OCI-LY7 (cell line): ENCODE measurements around the gene C22orf23. TPM values are rescaled to one million over a fixed set of nuclear protein-coding genes. Genes with fewer than 3 reads are reported as not detected.

Experiments
- BruUV-seq: library from RNA; stranded (reverse); fragments of 400-500 nt; replicated peaks from 2 replicates; lab custom pipeline; 2021; lab: Mats Ljungman, UMichigan
- CTCF ChIA-PET: fragments of 300-600 bp; sonication (Branson Sonifier 250); formaldehyde crosslinking; loops from one replicate; lab custom pipeline; 2022; ENCODE audit warnings: antibody characterized with exemption; ENCODE audit not compliant: unreplicated experiment; lab: Charles Lee
- POLR2A ChIA-PET: fragments of 300-600 bp; sonication (Branson Sonifier 250); formaldehyde crosslinking; loops from one replicate; lab custom pipeline; 2022; ENCODE audit warnings: antibody characterized with exemption; lab: Charles Lee
- DNase-seq: peaks from one replicate; pipeline ENCODE4 v3.0.0-alpha.2; 2015; ENCODE audit warnings: low spot score
- H2AFZ ChIP-seq: fragments of 200-600 bp; sonication (generic), shearing (Covaris generic); 2 replicates; pipeline ENCODE4 v1.6.1; 2014; ENCODE audit warnings: mild to moderate bottlenecking, antibody characterized with exemption, low read length, moderate library complexity
- H3K27ac ChIP-seq: fragments of 200-600 bp; sonication (generic); 2 replicates; pipeline ENCODE4 v1.5.1; 2014; ENCODE audit warnings: mixed run types, low read depth, mild to moderate bottlenecking, moderate library complexity, low read length, inconsistent platforms; ENCODE audit not compliant: poor library complexity, severe bottlenecking
- H3K36me3 ChIP-seq: fragments of 200-600 bp; sonication (generic); 2 replicates; pipeline ENCODE4 v1.6.1; 2014; ENCODE audit warnings: mild to moderate bottlenecking, antibody characterized with exemption, low read length, moderate library complexity, mixed read lengths; ENCODE audit not compliant: insufficient read depth
- H3K4me1 ChIP-seq: fragments of 200-600 bp; sonication (generic); 2 replicates; pipeline ENCODE4 v1.5.1; 2014; ENCODE audit warnings: mild to moderate bottlenecking, low read length; ENCODE audit not compliant: insufficient read depth, poor library complexity, severe bottlenecking
- H3K4me2 ChIP-seq: fragments of 200-600 bp; sonication (generic); 2 replicates; pipeline ENCODE4 v1.6.1; 2014; ENCODE audit warnings: mild to moderate bottlenecking, low read length
- H3K4me3 ChIP-seq: fragments of 200-600 bp; sonication (generic); 2 replicates; pipeline ENCODE4 v1.5.1; 2014; ENCODE audit warnings: mild to moderate bottlenecking, low read depth, low read length; ENCODE audit not compliant: poor library complexity, severe bottlenecking
- H3K79me2 ChIP-seq: fragments of 200-600 bp; sonication (generic); 2 replicates; pipeline ENCODE4 v1.6.1; 2016; ENCODE audit warnings: low read depth, mild to moderate bottlenecking, low read length, moderate library complexity, mixed read lengths; ENCODE audit not compliant: insufficient read depth
- H3K9me2 ChIP-seq: fragments of 200-600 bp; sonication (generic); 2 replicates; pipeline ENCODE4 v1.6.1; 2016; ENCODE audit warnings: mild to moderate bottlenecking, low read length, mixed read lengths; ENCODE audit not compliant: insufficient read depth
- H3K9me3 ChIP-seq: fragments of 200-600 bp; sonication (generic); 2 replicates; pipeline ENCODE4 v1.6.1; 2014; ENCODE audit warnings: mild to moderate bottlenecking, mixed run types, low read length, mixed read lengths
- H4K20me1 ChIP-seq: fragments of 200-600 bp; sonication (generic); 2 replicates; pipeline ENCODE4 v1.6.1; 2014; ENCODE audit warnings: mild to moderate bottlenecking, antibody characterized with exemption, low read length, moderate library complexity, mixed read lengths; ENCODE audit not compliant: insufficient read depth
- EZH2phosphoT487 ChIP-seq: fragments of 200-600 bp; sonication (generic); IDR thresholded peaks from 2 replicates; pipeline ENCODE4 v1.6.1; 2018; ENCODE audit warnings: low read depth, borderline replicate concordance, mild to moderate bottlenecking, mixed run types, antibody characterized with exemption, low read length, moderate library complexity, mixed read lengths
- intact Hi-C: fragments of 100-400 bp; cut with micrococcal nuclease; formaldehyde crosslinking; loops from one replicate; pipeline ENCODE4 v1.10.0; 2022; ENCODE audit not compliant: unreplicated experiment
- total RNA-seq, 2 experiments: library from RNA; depleted of rRNA in 1 of 2; stranded (reverse); fragments of >200 nt in 1 of 2; shearing (Covaris generic) in 1 of 2; gene quantifications; 2 replicates each; pipeline ENCODE4 v1.2.3, GENCODE V29; 2014 to 2022
- TF ChIP-seq, protein P1 (sequence below): fragments of 200-600 bp; sonication (generic); conservative IDR thresholded peaks from 2 replicates; pipeline ENCODE4 v1.5.1; 2014; ENCODE audit warnings: mild to moderate bottlenecking, antibody characterized with exemption, low read length, moderate library complexity, mixed read lengths

The C22orf23 gene
- total RNA-seq, 2 experiments from 2014 or later: 0.57 to 1.2 TPM

DNA sequence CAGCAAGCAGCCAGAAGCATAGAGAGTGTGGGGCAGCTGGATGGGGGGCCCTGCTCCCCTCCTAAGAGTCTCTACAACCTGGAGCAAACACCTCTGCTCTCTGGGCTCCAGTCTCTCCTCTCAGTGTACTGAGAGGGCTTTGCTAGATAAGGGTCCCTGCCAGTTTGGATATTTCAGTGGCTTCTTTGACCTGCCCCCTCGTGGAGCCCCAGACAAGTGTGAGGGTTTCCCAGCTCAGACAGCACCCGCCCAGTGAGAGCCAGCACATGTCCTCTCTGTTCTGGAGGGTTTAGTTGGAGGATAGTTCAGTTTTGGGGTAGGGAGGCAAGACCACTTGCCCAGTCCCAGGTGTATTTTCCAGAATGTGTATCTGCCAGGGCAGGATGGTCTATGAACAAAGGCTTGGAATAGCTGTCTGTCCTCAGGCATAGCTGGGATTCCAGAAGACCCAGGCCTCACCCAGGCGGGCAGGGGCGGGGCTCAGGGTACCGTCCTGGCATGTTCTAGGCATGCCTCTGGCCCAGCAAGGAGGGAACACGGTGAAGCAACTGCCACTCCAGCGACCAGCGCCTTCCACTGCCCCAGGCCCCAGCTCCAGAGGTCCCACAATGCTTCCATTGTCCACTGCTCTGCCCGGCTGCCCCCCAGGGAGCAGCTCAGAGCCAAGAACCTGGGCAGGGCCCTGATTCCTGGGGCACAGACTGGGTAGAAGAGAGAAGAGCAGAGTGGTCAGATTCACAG, 54.8 kb downstream of the C22orf23 start:
- Histone ChIP-seq H3K4me3 (no peak overlapping the region), H3K4me2 (no peak overlapping the region), H2AFZ (no peak overlapping the region), H3K4me1 (peaks cover 21% of the 10 kb centered on the region), H3K79me2 (no peaks in the 10 kb centered on the region), H3K9me2 (no peaks in the 10 kb centered on the region), H3K27ac (no peak overlapping the region), H4K20me1 (no peaks in the 10 kb centered on the region), H3K36me3 (no peaks in the 10 kb centered on the region), H3K9me3 (no peaks in the 10 kb centered on the region)
- ChIA-PET CTCF (no interaction called here), POLR2A (no interaction called here)
- no peak for TF ChIP-seq EZH2phosphoT487
- no TSS peak for BruUV-seq
- DNase-seq: no peak
- intact Hi-C loops: no loop called here

DNA sequence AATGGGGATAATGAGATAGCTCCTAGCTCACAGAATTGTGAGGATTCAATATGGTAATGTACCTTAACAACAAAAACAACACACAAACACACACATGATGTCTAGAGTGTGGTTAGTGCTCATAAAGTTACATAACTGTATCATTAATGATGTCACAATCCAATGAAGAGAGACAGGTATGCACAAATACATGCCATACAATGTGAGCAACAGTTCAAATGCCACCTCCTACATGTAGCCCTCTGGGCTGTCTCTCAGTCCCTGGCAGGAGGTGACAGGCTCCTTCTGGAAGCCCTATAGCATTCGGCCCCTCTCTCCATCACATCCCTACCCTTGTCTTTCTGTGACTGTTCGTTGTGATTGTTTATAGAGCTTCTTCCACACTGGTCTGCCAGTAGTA, 55.6 kb downstream of the C22orf23 start:
- DNase-seq: no peak
- H3K27ac ChIP-seq: no peak overlapping the region
- CTCF ChIA-PET: interaction anchor here (0.6 kb wide), 1 partner anchor 1008 kb away, joined by 4 read pairs; no protein-coding TSS in a partner anchor
- H3K4me2 ChIP-seq: no peak overlapping the region
- TF ChIP-seq, protein P1, sequence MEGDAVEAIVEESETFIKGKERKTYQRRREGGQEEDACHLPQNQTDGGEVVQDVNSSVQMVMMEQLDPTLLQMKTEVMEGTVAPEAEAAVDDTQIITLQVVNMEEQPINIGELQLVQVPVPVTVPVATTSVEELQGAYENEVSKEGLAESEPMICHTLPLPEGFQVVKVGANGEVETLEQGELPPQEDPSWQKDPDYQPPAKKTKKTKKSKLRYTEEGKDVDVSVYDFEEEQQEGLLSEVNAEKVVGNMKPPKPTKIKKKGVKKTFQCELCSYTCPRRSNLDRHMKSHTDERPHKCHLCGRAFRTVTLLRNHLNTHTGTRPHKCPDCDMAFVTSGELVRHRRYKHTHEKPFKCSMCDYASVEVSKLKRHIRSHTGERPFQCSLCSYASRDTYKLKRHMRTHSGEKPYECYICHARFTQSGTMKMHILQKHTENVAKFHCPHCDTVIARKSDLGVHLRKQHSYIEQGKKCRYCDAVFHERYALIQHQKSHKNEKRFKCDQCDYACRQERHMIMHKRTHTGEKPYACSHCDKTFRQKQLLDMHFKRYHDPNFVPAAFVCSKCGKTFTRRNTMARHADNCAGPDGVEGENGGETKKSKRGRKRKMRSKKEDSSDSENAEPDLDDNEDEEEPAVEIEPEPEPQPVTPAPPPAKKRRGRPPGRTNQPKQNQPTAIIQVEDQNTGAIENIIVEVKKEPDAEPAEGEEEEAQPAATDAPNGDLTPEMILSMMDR: no peak
- TF ChIP-seq EZH2phosphoT487: no peak
- H4K20me1 ChIP-seq: no peaks in the 10 kb centered on the region
- H3K9me2 ChIP-seq: no peaks in the 10 kb centered on the region
- H3K79me2 ChIP-seq: no peaks in the 10 kb centered on the region
- peaks cover 21% of the 10 kb centered on the region for H3K4me1 ChIP-seq
- peaks cover under 1% of the 10 kb centered on the region; the same call in 1 of the 2 replicates for H3K36me3 ChIP-seq
- H2AFZ ChIP-seq: no peak overlapping the region
- no peaks in the 10 kb centered on the region for H3K9me3 ChIP-seq
- POLR2A ChIA-PET: interaction anchor here (0.6 to 1.9 kb wide), 3 partner anchors 8 to 56 kb away, joined by 4 to 7 read pairs (median 5); partner anchors contain the start of gene POLR2F
- BruUV-seq: no TSS peak
- H3K4me3 ChIP-seq: no peak overlapping the region
- intact Hi-C loops: no loop called here

DNA sequence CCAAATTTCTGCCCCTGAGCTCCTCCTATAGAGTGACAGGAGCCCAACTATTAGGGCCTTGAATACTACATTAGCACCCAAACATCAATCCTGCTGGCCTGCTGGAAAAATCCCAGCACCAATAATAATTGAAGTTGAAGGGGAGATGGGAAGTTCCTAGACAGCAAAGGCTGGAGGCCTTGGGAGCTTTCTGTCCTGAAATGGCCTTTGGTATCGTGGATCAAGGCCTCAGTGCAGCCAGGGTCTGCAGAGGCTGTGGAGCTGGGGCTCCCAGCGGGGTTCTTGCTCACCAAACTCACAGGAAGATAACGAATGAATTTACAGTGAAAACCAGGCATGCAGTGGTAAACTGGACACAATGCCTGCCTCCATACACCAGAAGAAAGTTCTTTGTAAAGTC, 56.5 kb downstream of the C22orf23 start:
- POLR2A ChIA-PET: interaction anchor here (0.8 to 1.9 kb wide), 4 partner anchors 9 to 1006 kb away, joined by 3 to 7 read pairs (median 4); partner anchors contain the start of gene POLR2F
- intact Hi-C loops: no loop called here
- Histone ChIP-seq H3K4me2 (peak overlapping the region; percentile 47), H3K9me2 (no peaks in the 10 kb centered on the region), H4K20me1 (no peaks in the 10 kb centered on the region), H3K9me3 (no peaks in the 10 kb centered on the region), H3K36me3 (peaks cover 9% of the 10 kb centered on the region; the same call in 1 of the 2 replicates), H3K4me1 (peaks cover 21% of the 10 kb centered on the region), H3K27ac (peak overlapping the region; percentile 75), H3K4me3 (no peak overlapping the region), H3K79me2 (no peaks in the 10 kb centered on the region), H2AFZ (peak overlapping the region; percentile 65; the same call in 1 of the 2 replicates)
- CTCF ChIA-PET: interaction anchor here (0.6 kb wide), 1 partner anchor 1009 kb away, joined by 4 read pairs; no protein-coding TSS in a partner anchor
- DNase-seq: no peak
- TF ChIP-seq EZH2phosphoT487: no peak
- TF ChIP-seq, protein P1: no peak
- no TSS peak for BruUV-seq
